CD14-positive monocyte (primary cell): ENCODE measurements around the gene CDKN1C. TPM values are rescaled to one million over a fixed set of nuclear protein-coding genes. Genes with fewer than 3 reads are reported as not detected.

ENCODE experiments used
- DNase-seq, 3 donors: peaks; one replicate each; pipeline ENCODE4 v3.0.0-alpha.2; 2011 to 2022
- H2AFZ ChIP-seq: 2 replicates; pipeline ENCODE4 v1.6.0; 2012; ENCODE audit warnings: mild to moderate bottlenecking, low read depth, low read length, inconsistent platforms; ENCODE audit not compliant: insufficient read depth, poor library complexity, severe bottlenecking
- H3K27ac ChIP-seq, 2 donors: 1 replicate in 1 of 2; 2 replicates in 1 of 2; pipeline ENCODE4 v1.5.1; 2012 to 2013; ENCODE audit warnings: low read length in 2 of 2, control low read depth in 1 of 2, inconsistent platforms in 1 of 2, low read depth in 1 of 2, mild to moderate bottlenecking in 1 of 2
- H3K27me3 ChIP-seq, 2 donors: one replicate each; pipeline versions ENCODE4 v1.6.0 to v1.6.1; 2011 to 2013; ENCODE audit warnings: low read length in 2 of 2; ENCODE audit not compliant: control insufficient read depth in 2 of 2, insufficient read depth in 2 of 2
- H3K36me3 ChIP-seq, 2 donors: replicated peaks in 1 of 2; 1 replicate in 1 of 2; 2 replicates in 1 of 2; pipeline versions ENCODE4 v1.5.1 to v1.6.1; 2012 to 2013; ENCODE audit warnings: low read length in 2 of 2, control low read depth in 1 of 2, inconsistent platforms in 1 of 2, mild to moderate bottlenecking in 1 of 2; ENCODE audit not compliant: insufficient read depth in 2 of 2, control insufficient read depth in 1 of 2
- H3K4me1 ChIP-seq, 2 donors: 1 replicate in 1 of 2; 2 replicates in 1 of 2; pipeline versions ENCODE4 v1.5.1 to v1.6.1; 2012 to 2013; ENCODE audit warnings: low read length in 2 of 2, control low read depth in 1 of 2, inconsistent platforms in 1 of 2, mild to moderate bottlenecking in 1 of 2, moderate library complexity in 1 of 2; ENCODE audit not compliant: insufficient read depth in 2 of 2, control insufficient read depth in 1 of 2
- H3K4me2 ChIP-seq: replicated peaks from 2 replicates; pipeline ENCODE3; 2012; ENCODE audit warnings: low read length, moderate library complexity, mild to moderate bottlenecking; ENCODE audit not compliant: poor library complexity, severe bottlenecking; ENCODE audit errors: extremely low read depth
- H3K4me3 ChIP-seq, 3 experiments: fragments of 200-600 bp in 1 of 3; sonication (generic) in 1 of 3; replicated peaks in 1 of 3; 1 replicate in 2 of 3; 2 replicates in 1 of 3; pipeline ENCODE4 v1.5.1; 2011 to 2013; ENCODE audit warnings: low read length in 3 of 3, mild to moderate bottlenecking in 3 of 3, control low read depth in 2 of 3, low read depth in 2 of 3, inconsistent platforms in 1 of 3, moderate library complexity in 1 of 3
- H3K79me2 ChIP-seq: 2 replicates; pipeline ENCODE4 v1.6.0; 2012; ENCODE audit warnings: mild to moderate bottlenecking, control low read depth, inconsistent platforms, low read length, moderate library complexity; ENCODE audit not compliant: insufficient read depth
- H3K9ac ChIP-seq: 2 replicates; pipeline ENCODE4 v1.6.0; 2017; ENCODE audit warnings: low read length, mild to moderate bottlenecking; ENCODE audit not compliant: insufficient read depth, poor library complexity, severe bottlenecking
- H3K9me3 ChIP-seq, 2 donors: replicated peaks in 1 of 2; 1 replicate in 1 of 2; 2 replicates in 1 of 2; pipeline versions ENCODE4 v1.5.1 to v1.6.1; 2012 to 2013; ENCODE audit warnings: low read length in 2 of 2, control low read depth in 1 of 2; ENCODE audit not compliant: control insufficient read depth in 1 of 2, insufficient read depth in 1 of 2
- H4K20me1 ChIP-seq: 2 replicates; pipeline ENCODE4 v1.6.0; 2012; ENCODE audit warnings: mild to moderate bottlenecking, low read length, control low read depth, moderate library complexity; ENCODE audit not compliant: insufficient read depth
- H3K27ac Mint-ChIP-seq, 7 donors: one replicate each; pipeline ENCODE4 v1.8.0; 2020; ENCODE audit warnings: mild to moderate bottlenecking in 7 of 7, mixed read lengths in 7 of 7, moderate library complexity in 6 of 7, inconsistent platforms in 2 of 7
- H3K27me3 Mint-ChIP-seq, 3 donors: one replicate each; pipeline ENCODE4 v1.8.0; 2021 to 2022; ENCODE audit warnings: low read depth in 3 of 3, mild to moderate bottlenecking in 3 of 3, mixed read lengths in 3 of 3, moderate library complexity in 3 of 3, inconsistent platforms in 1 of 3
- H3K36me3 Mint-ChIP-seq, 2 donors: one replicate each; pipeline ENCODE4 v1.8.0; 2020; ENCODE audit warnings: mixed read lengths in 2 of 2, inconsistent platforms in 1 of 2, mild to moderate bottlenecking in 1 of 2
- H3K4me1 Mint-ChIP-seq: one replicate; pipeline ENCODE4 v1.8.0; 2020; ENCODE audit warnings: mild to moderate bottlenecking, mixed read lengths
- H3K4me3 Mint-ChIP-seq, 2 donors: one replicate each; pipeline ENCODE4 v1.8.0; 2020; ENCODE audit warnings: mild to moderate bottlenecking in 2 of 2, mixed read lengths in 2 of 2, moderate library complexity in 1 of 2
- H3K9me3 Mint-ChIP-seq, 7 donors: one replicate each; pipeline ENCODE4 v1.8.0; 2020 to 2022; ENCODE audit warnings: mixed read lengths in 7 of 7, mild to moderate bottlenecking in 6 of 7, moderate library complexity in 6 of 7, inconsistent platforms in 2 of 7
- WGBS: methylation state at CpG from one replicate; pipeline ENCODE4 v1.1.5; 2013; ENCODE audit warnings: missing lambda C conversion rate; ENCODE audit not compliant: insufficient coverage; 5-methylcytosine and 5-hydroxymethylcytosine counted together
- intact Hi-C, 2 donors: fragments of 100-400 bp; cut with micrococcal nuclease; formaldehyde crosslinking; loops; one replicate each; pipeline versions ENCODE4 v1.15.0 to v1.15.1; 2023
- polyA plus RNA-seq, 3 donors: library from polyadenylated mRNA; depleted of rRNA in 1 of 3; unstranded in 2 of 3; stranded (reverse) in 1 of 3; fragments of 300-500 nt in 2 of 3; fragments of >200 nt in 1 of 3; fragmentation: Illumina TruSeq in 2 of 3; gene quantifications; 1 replicate in 2 of 3; 2 replicates in 1 of 3; pipeline ENCODE4 v1.2.3, GENCODE V29; 2012 to 2021
- TF ChIP-seq, protein P1 (sequence below): fragments of 200-600 bp; IDR thresholded peaks from one replicate; pipeline ENCODE4 v1.8.0; 2022; ENCODE audit warnings: antibody characterized with exemption, mild to moderate bottlenecking

The CDKN1C gene
- polyA plus RNA-seq, 3 donors: 3.2 to 36.4 (median 4.7) TPM

DNA sequence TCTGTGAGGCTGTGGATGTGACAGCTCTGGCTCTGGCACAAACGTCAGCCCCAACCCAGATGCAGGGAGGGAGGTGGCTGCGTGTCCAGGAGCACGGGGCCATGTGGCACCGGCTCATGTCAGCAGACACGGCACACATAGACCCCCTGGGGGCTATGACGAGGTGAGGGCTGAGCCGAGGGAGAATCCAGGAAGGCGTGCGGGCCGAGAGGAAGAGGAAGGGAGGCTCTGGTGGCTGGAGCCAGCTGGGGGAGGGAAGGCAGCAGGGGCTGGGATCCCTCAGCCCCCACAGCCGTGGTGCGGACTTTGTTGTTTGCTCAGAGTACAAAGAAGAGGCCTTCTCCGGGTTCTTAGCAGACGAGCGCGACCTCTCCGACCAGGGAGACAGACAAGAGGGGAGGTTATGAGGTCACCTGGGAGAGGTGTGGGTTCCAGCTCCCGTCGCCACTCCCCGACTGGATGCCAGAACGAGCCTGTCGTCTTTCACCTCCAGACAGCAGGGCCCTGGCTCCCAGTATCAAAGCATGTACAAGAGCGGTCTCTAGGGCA, 46.1 kb downstream of the CDKN1C start:
- Mint-ChIP-seq H3K4me1 (peaks cover 19% of the 10 kb centered on the region), H3K4me3 (no peak overlapping the region), H3K27me3 (peaks cover 0 to 17% (median 12%) of the 10 kb centered on the region in 3 donors), H3K27ac (no peak overlapping the region), H3K9me3 (no peaks in the 10 kb centered on the region), H3K36me3 (peaks cover 2 to 4% of the 10 kb centered on the region in 2 donors)
- no peak overlapping the region for H3K4me2 ChIP-seq
- WGBS: 89% methylated on average over 22 of the region's 23 CpGs
- TF ChIP-seq, protein P1, sequence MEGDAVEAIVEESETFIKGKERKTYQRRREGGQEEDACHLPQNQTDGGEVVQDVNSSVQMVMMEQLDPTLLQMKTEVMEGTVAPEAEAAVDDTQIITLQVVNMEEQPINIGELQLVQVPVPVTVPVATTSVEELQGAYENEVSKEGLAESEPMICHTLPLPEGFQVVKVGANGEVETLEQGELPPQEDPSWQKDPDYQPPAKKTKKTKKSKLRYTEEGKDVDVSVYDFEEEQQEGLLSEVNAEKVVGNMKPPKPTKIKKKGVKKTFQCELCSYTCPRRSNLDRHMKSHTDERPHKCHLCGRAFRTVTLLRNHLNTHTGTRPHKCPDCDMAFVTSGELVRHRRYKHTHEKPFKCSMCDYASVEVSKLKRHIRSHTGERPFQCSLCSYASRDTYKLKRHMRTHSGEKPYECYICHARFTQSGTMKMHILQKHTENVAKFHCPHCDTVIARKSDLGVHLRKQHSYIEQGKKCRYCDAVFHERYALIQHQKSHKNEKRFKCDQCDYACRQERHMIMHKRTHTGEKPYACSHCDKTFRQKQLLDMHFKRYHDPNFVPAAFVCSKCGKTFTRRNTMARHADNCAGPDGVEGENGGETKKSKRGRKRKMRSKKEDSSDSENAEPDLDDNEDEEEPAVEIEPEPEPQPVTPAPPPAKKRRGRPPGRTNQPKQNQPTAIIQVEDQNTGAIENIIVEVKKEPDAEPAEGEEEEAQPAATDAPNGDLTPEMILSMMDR: no peak
- H3K27ac ChIP-seq: no peak overlapping the region
- H4K20me1 ChIP-seq: peaks cover 44% of the 10 kb centered on the region
- no peaks in the 10 kb centered on the region for H3K36me3 ChIP-seq
- H2AFZ ChIP-seq: no peak overlapping the region
- DNase-seq: no peak
- intact Hi-C loops: no loop called here
- no peaks in the 10 kb centered on the region for H3K27me3 ChIP-seq
- H3K4me1 ChIP-seq: peaks cover 15 to 22% of the 10 kb centered on the region in 2 donors
- H3K4me3 ChIP-seq: no peak overlapping the region
- H3K9me3 ChIP-seq: no peaks in the 10 kb centered on the region
- no peak overlapping the region for H3K9ac ChIP-seq
- H3K79me2 ChIP-seq: no peaks in the 10 kb centered on the region

DNA sequence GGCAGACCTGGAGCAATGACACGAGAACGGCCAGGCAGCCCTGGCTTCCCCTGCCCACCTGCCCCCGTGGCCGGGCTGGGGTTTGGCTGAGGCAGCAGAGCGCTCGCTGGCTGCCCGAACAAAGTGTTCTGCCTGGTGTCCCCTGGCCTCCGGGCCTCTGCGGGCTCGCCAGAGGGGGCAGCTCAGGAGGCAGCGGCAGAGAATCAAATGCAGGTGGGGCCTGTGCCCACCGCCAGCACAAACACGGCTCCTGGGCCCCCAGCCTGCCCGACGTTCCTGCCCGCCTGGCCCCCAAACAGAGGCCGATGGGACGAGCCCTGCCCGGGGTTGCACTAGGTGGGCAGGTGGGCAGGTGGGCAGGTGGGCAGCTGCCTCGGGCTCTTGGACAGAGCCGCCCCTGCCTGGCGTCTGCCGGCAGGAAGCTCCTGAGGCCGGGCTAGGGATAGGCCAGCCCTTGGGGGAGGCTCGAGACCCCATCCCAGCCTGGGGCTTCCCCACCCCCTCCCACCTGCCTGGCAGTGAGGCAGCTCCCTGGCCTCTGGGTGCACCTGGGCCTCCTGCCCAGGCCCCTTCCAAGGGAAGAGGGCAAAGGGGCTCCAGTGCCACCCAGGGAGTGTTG, 46.8 kb downstream of the CDKN1C start:
- H4K20me1 ChIP-seq: peaks cover 44% of the 10 kb centered on the region
- peaks cover 2 to 7% of the 10 kb centered on the region in 2 donors for H3K36me3 Mint-ChIP-seq
- H3K27ac ChIP-seq: no peak overlapping the region
- no peak overlapping the region for H3K4me2 ChIP-seq
- H3K27me3 Mint-ChIP-seq: peaks cover 4 to 17% (median 13%) of the 10 kb centered on the region in 3 donors
- DNase-seq: no peak
- no peak overlapping the region for H3K4me3 Mint-ChIP-seq
- H3K79me2 ChIP-seq: no peaks in the 10 kb centered on the region
- peaks cover 15 to 22% of the 10 kb centered on the region in 2 donors for H3K4me1 ChIP-seq
- 90% methylated on average over 19 of the region's 25 CpGs for WGBS
- no peaks in the 10 kb centered on the region for H3K27me3 ChIP-seq
- no peaks in the 10 kb centered on the region for H3K9me3 Mint-ChIP-seq
- no peak overlapping the region for H2AFZ ChIP-seq
- H3K4me3 ChIP-seq: no peak overlapping the region
- H3K36me3 ChIP-seq: no peaks in the 10 kb centered on the region
- H3K4me1 Mint-ChIP-seq: peaks cover 19% of the 10 kb centered on the region
- H3K9ac ChIP-seq: no peak overlapping the region
- H3K27ac Mint-ChIP-seq: no peak overlapping the region
- no peaks in the 10 kb centered on the region for H3K9me3 ChIP-seq
- TF ChIP-seq, protein P1: no peak
- intact Hi-C loops: no loop called here
